ENCODE data around the gene EFCC1.

- TF ChIP-seq CTCF (IDR thresholded peaks at IDR 0.05), result no peak
- TF ChIP-seq POLR2A (IDR thresholded peaks at IDR 0.05), result no peak
Observed at GRCh38 chr3:129020691-129021090, 19.6 kb downstream of the EFCC1 start.
